Esophagus muscularis mucosa (tissue), 4 donors: ENCODE measurements around the gene P2RY2.

Experiments
- CTCF ChIP-seq, 3 experiments: fragments of 200-600 bp in 2 of 3; fragments of 450-650 bp in 1 of 3; sonication (generic) in 2 of 3; IDR thresholded peaks; one replicate each; pipeline ENCODE4 v1.5.1; 2017 to 2019; ENCODE audit warnings: antibody characterized with exemption in 3 of 3, mild to moderate bottlenecking in 2 of 3, moderate library complexity in 1 of 3
- EP300 ChIP-seq: sonication (generic); formaldehyde crosslinking; IDR thresholded peaks from one replicate; pipeline ENCODE4 v1.6.1; 2017; ENCODE audit warnings: antibody characterized with exemption
- POLR2A ChIP-seq: fragments of 450-650 bp; IDR thresholded peaks from one replicate; pipeline ENCODE4 v1.6.1; 2017; ENCODE audit warnings: antibody characterized with exemption, moderate library complexity, mild to moderate bottlenecking, low read depth
- POLR2AphosphoS5 ChIP-seq, 2 donors: sonication (generic); formaldehyde crosslinking; IDR thresholded peaks; one replicate each; pipeline ENCODE4 v1.6.1; 2017; ENCODE audit warnings: antibody characterized with exemption in 2 of 2

- TF ChIP-seq POLR2A = no peak
- TF ChIP-seq CTCF (IDR thresholded peaks at IDR 0.05) = no peak
- no peak for TF ChIP-seq EP300
- no peak for TF ChIP-seq POLR2AphosphoS5 (IDR thresholded peaks at IDR 0.05)
Observed at GRCh38 chr11:73221996-73222395, 3.9 kb downstream of the P2RY2 start.
